ENCODE measurements around the gene ZC3H18.

- TF ChIP-seq YY1 (IDR thresholded peaks at IDR 0.05; ENCODE audit: insufficient read depth, insufficient read length) (no peak), SUZ12 (IDR thresholded peaks at IDR 0.05; ENCODE audit: extremely low read depth, insufficient read depth, insufficient read length) (no peak), ZNF274 (IDR thresholded peaks at IDR 0.05; ENCODE audit: low read depth, low read length) (no peak)
Observed at GRCh38 chr16:88601313-88602036, 31.3 kb downstream of the ZC3H18 start.
